GM19397 (cell line): ENCODE measurements around the gene STRA6.

Experiments
- ATAC-seq: cut with Tn5 transposase; IDR thresholded peaks from one replicate; pipeline ENCODE4 v1.9.1; 2021; ENCODE audit warnings: mild to moderate bottlenecking, moderate library complexity; ENCODE audit not compliant: unreplicated experiment

Gene STRA6

GRCh38 chr15:74208901-74209559 is 6.4 kb upstream of the STRA6 start:
- no peak for ATAC-seq

DNA sequence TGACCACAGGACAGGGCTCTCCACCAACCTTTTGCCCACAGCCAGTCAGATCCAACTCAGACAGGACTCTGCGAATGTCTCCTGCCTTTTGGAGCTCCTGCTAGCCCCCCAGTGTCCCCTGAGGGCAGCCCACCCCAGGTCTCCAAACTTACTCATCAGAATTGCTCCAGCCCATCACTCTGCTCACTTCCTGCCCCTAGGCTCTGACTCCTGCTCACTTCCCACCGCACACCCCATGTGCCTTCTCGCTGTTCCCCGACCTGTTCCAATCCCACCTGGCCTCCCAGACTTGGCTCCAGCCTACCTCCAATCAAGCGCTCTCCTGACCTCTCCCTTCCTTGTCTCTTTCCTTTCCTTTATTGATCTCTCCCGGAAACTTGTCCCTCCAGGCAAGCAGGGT is 5.9 kb upstream of the STRA6 start:
- no peak for ATAC-seq

GRCh38 chr15:74207652-74208440 is 5.3 kb upstream of the STRA6 start:
- ATAC-seq = no peak

GRCh38 chr15:74206801-74207281 is 4.3 kb upstream of the STRA6 start:
- ATAC-seq = no peak

DNA sequence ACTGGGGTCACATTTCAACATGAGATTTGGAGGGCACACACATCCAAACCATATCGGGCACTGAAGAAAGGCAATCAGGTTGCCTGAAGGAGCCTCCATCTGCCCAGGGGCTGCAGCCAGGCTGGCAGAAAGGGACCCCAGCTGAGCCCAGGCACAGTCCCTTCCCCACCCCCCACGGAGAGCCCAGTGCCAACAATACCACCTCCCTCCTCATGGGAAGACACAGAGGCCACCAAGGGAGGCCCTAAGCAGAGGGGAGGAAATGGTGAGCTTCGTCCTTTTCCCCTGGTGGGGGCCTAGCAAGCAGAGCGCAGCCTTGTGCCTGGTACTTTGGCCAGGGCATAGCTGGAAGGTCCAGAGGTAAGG is 3.0 kb upstream of the STRA6 start:
- no peak for ATAC-seq

GRCh38 chr15:74203914-74204431 is 1.4 kb upstream of the STRA6 start:
- no peak for ATAC-seq

DNA sequence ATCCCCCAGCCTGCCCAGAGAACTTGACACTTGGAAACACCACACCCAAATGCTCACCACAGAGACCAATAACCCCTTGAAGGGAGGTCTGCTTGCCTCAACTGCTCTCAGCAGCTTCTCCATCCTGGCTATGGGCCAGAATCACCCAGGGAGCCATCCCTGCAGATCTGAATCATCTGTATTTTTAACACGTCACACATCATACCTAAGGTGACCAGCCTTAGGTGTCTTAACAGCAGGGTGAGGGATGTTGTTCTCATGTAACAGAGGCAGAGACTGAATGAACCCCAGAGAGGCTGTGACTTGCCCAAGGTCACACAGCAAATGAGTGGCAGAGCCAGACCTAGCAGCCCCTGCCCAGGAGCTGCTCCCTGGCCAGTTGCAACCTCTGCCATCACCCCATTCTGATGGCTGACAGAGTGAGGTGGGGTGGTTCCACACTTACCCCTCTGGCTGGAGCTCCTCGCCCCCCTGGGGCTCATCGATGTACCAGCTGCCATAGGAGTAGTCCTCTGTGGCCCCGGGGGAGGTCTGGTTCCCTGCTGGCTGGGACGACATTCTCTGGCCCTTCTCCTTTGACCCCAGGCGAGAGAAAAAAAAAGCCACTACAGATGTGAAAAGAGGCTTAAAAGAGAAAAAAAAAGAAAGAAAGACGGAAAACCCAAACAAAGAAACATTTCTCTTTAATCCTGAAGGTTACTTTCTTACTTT is 722 bp downstream of the STRA6 start:
- no peak for ATAC-seq

- ATAC-seq = no peak
These were observed 1.6 kb downstream of the STRA6 start for GRCh38 chr15:74200871-74201419.

- no peak for ATAC-seq
These were observed 2.2 kb downstream of the STRA6 start for GRCh38 chr15:74200412-74200815.

GRCh38 chr15:74199297-74199652 is 3.3 kb downstream of the STRA6 start:
- ATAC-seq = no peak

GRCh38 chr15:74197176-74197965 is 5.2 kb downstream of the STRA6 start:
- ATAC-seq = no peak

DNA sequence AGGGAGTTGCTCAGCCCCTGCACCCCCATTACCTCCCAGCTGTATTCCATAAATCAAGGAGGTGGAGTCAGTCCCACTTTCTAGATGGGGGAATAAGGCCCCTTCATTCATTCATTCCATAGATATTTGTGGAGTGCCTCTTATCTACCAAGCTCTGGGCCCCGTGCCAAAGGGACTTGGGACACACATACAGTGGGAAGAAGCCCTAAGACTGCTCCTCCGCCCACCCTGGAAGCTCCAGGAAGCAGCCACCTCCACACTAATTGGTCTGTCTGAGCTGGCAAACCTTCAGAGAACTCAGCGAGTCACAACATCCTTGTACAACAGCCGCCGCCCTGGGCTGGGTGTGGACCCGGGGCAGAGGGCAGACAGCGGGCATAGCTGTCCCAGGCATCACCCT is 6.4 kb downstream of the STRA6 start:
- ATAC-seq = no peak

DNA sequence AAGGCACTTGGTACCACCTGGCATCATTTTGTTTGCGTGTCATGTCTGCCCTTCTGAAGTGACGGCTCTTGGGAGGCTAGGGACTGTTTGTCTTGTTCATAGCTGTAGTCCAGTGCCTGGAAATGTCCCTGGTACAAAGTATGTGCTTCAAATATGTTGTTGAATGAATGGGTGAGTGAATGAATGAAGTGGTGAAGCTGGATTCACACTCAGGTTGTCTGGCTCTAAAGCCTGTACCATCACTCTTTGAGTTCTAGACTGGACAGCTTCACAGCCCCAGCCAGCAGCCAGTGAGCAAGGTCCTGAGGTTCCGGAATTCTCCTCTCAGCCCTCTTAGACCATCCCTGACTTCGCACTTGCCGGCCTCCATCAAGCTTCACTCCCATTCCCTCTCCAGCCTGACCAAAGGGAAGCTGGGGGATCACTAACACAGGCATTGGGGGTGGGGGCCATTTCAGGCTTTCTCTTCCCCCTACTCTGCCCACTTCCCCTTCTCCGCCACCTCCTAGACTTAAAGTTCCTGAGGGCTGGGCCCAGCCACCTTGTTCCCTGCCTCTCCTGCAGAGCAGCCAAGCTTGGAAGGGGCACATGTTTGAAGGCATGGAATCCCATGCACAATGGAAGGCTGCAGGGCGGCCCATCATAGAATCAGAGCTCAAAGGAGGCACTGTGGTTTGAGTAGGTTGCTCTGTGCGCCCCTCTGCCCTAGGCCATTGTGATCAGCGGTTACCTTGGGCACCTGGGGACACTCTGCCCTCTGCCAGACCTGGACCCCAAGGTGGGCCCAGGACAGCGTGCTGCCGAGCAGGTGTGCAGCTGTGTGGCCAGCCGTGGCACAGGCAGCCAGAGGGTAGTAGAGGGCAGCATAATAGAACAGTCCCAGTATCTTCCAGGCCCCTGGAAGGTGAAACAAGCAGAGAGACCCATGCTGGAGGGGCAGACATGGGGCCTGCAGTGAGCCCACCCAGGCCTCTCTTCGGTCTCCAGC is 7.7 kb downstream of the STRA6 start:
- ATAC-seq = no peak

DNA sequence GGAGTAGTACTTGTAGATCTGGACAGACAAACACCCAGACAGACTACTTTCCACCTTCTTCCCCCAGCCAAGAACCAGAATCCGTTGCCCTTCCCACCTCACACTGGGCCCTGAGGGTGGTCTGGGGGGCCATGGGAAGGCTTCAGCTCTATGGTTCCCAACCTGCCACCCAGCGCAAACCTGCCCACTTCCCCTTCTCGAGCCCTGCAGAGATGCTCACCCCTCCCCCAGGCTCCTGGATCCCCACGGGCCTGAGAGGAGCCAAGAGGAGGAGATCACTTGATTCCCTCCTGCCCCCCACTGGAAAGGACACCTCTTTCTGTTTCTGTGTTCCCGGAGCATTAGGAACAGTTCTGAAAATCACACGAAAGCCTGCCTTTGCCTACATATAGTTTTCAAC is 8.7 kb downstream of the STRA6 start:
- no peak for ATAC-seq

GRCh38 chr15:74193299-74193718 is 9.3 kb downstream of the STRA6 start:
- no peak for ATAC-seq

DNA sequence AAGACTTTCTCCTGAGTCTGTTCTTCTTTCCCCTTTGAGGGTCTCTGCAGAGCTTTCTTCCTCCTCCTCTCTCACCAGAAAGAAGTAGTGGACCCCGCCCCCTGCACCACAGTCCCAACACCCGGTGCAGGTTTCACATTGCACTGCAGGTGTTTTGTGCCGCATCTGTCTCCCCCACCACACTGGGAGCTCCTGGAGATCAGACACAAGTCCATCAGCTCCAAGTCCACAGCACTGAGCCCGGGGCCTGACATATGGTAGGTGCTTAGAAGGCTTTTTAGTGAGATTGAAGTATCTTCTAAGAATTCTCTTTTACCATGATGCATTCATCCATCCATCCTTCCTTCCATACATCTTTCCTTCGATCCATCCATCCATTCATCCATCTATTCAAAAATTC is 9.8 kb downstream of the STRA6 start:
- no peak for ATAC-seq

GRCh38 chr15:74191798-74192197 is 10.8 kb downstream of the STRA6 start:
- ATAC-seq = no peak

GRCh38 chr15:74188216-74188615 is 14.4 kb downstream of the STRA6 start:
- no peak for ATAC-seq

DNA sequence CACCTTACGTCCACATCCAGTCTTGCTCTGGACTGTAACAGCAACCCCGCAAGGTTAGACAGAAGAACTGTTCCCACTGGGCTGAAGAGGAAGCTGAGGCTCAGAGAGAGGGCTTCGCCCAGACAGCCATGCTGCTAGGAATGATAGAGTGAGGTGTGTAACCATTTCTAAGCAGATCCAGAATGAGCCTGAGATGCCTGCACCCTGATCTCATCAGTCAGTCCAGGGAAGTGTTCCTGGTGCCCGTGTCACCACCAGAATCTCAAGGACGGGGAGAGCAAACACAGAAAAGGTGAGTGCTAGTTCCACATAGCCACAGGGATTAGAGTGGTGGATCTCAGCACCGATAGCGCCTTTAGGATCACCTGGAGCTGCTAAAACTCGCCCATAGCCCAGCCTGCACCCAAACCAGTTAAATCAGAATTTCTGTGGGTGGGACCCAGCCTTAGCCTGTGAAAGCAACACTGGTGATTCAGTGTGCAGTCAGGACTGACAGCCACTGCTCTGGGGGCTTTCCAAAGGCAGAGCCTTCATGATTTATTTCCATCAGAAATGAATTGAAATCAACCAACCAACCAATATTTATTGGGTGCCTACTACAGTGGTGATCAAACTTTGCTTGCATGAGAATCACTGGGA is 16.8 kb downstream of the STRA6 start:
- no peak for ATAC-seq
